GM08714 (cell line): ENCODE measurements around the gene PLAAT4.
"Not testable (repeated sequence)": the region's sequence is repeated elsewhere in the genome, so short reads cannot be mapped to it uniquely, and the experiment has no call there.

Experiments used
- H3K4me3 ChIP-seq: fragments of 200-500 bp; sonication (Bioruptor generic); 2 replicates; pipeline ENCODE4 v1.5.1; 2014; ENCODE audit warnings: mild to moderate bottlenecking, low read length, inconsistent platforms
- ZNF274 ChIP-seq: IDR thresholded peaks from 2 replicates; pipeline ENCODE4 v1.6.1; 2012; ENCODE audit warnings: mild to moderate bottlenecking, low read depth, low read length

The PLAAT4 gene

GRCh38 chr11:63567044-63567840 lies 30.6 kb downstream of the PLAAT4 start:
- TF ChIP-seq ZNF274, result no peak
- peak overlapping the region; percentile 24; the same call in 1 of the 2 replicates for H3K4me3 ChIP-seq

- TF ChIP-seq ZNF274, result no peak
- H3K4me3 ChIP-seq, result no peak overlapping the region
These were observed 33.0 kb downstream of the PLAAT4 start for GRCh38 chr11:63569570-63569969.

- no peak overlapping the region for H3K4me3 ChIP-seq
- no peak for TF ChIP-seq ZNF274
These were observed 35.5 kb downstream of the PLAAT4 start for GRCh38 chr11:63572026-63572688.

- H3K4me3 ChIP-seq, result peak overlapping the region; percentile 2; the same call in 1 of the 2 replicates
- TF ChIP-seq ZNF274, result no peak
These were observed 37.6 kb downstream of the PLAAT4 start for GRCh38 chr11:63573881-63574855.

- H3K4me3 ChIP-seq, result no peak overlapping the region
- TF ChIP-seq ZNF274, result no peak
These were observed 38.4 kb downstream of the PLAAT4 start for GRCh38 chr11:63574856-63575602.

- H3K4me3 ChIP-seq, result not testable (repeated sequence)
These were observed 42.3 kb downstream of the PLAAT4 start for GRCh38 chr11:63578882-63579281.

- not testable (repeated sequence) for H3K4me3 ChIP-seq
These were observed 44.6 kb downstream of the PLAAT4 start for GRCh38 chr11:63581224-63581623.

GRCh38 chr11:63583357-63583677 lies 46.7 kb downstream of the PLAAT4 start:
- no peak overlapping the region for H3K4me3 ChIP-seq
- no peak for TF ChIP-seq ZNF274

GRCh38 chr11:63586451-63587166 lies 50.0 kb downstream of the PLAAT4 start:
- no peak for TF ChIP-seq ZNF274
- no peak overlapping the region for H3K4me3 ChIP-seq

- H3K4me3 ChIP-seq, result no peak overlapping the region
- TF ChIP-seq ZNF274, result no peak
These were observed 52.4 kb downstream of the PLAAT4 start for GRCh38 chr11:63589000-63589399.

- H3K4me3 ChIP-seq, result no peak overlapping the region
- no peak for TF ChIP-seq ZNF274
These were observed 53.6 kb downstream of the PLAAT4 start for GRCh38 chr11:63590024-63590788.

GRCh38 chr11:63592975-63593395 lies 56.4 kb downstream of the PLAAT4 start:
- H3K4me3 ChIP-seq, result no peak overlapping the region
- no peak for TF ChIP-seq ZNF274
